T-helper 9 cell (primary cell): ENCODE measurements around the gene LRRC3C.
"Not testable (repeated sequence)": the region's sequence is repeated elsewhere in the genome, so short reads cannot be mapped to it uniquely, and the experiment has no call there.

Source experiments
- DNase-seq: peaks from one replicate; pipeline ENCODE4 v3.0.0-alpha.2; 2020
- total RNA-seq, 2 donors: gene quantifications; one replicate each; lab custom pipeline; 2026; lab: John Stamatoyannopoulos, UW

LRRC3C gene
- 0 reads per million in 2 donors for total RNA-seq

GRCh38 chr17:39927101-39927928 is at the start of gene LRRC3C, which contains the start of gene ORMDL3:
LRRC3C (plus strand) TSS chr17:39927732; CDS start chr17:39941524, 13,792 bp downstream.
ORMDL3 (minus strand) TSS chr17:39927601; CDS start chr17:39924203, 3,398 bp downstream.
- DNase-seq: peak; percentile 84

- DNase-seq: not testable (repeated sequence)
Measured at GRCh38 chr17:39886102-39886501, 41.4 kb upstream of the LRRC3C start.

- no peak for DNase-seq
Measured at GRCh38 chr17:39887078-39887477, 40.5 kb upstream of the LRRC3C start.

- DNase-seq: no peak
Measured at GRCh38 chr17:39889200-39889599, 38.3 kb upstream of the LRRC3C start.

- DNase-seq: no peak
Measured at GRCh38 chr17:39894681-39895376, 32.7 kb upstream of the LRRC3C start.

GRCh38 chr17:39898088-39898487 is 29.4 kb upstream of the LRRC3C start:
- DNase-seq: no peak

- DNase-seq: no peak
Measured at GRCh38 chr17:39899215-39899614, 28.3 kb upstream of the LRRC3C start.

GRCh38 chr17:39902027-39902426 is 25.5 kb upstream of the LRRC3C start:
- DNase-seq: not testable (repeated sequence)

- DNase-seq: no peak
Measured at GRCh38 chr17:39903158-39903884, 24.2 kb upstream of the LRRC3C start.

- no peak for DNase-seq
Measured at GRCh38 chr17:39904990-39905288, 22.6 kb upstream of the LRRC3C start.

GRCh38 chr17:39908789-39909352 is 18.7 kb upstream of the LRRC3C start:
- no peak for DNase-seq

- DNase-seq: no peak
Measured at GRCh38 chr17:39913989-39914388, 13.5 kb upstream of the LRRC3C start.

- no peak for DNase-seq
Measured at GRCh38 chr17:39915559-39915958, 12.0 kb upstream of the LRRC3C start.

- no peak for DNase-seq
Measured at GRCh38 chr17:39916918-39917317, 10.6 kb upstream of the LRRC3C start.

GRCh38 chr17:39919087-39919683 is 8.3 kb upstream of the LRRC3C start:
- no peak for DNase-seq

- DNase-seq: peak; percentile 25
Measured at GRCh38 chr17:39920218-39921210, 7.0 kb upstream of the LRRC3C start.

- no peak for DNase-seq
Measured at GRCh38 chr17:39921323-39921722, 6.2 kb upstream of the LRRC3C start.

GRCh38 chr17:39922006-39922405 is 5.5 kb upstream of the LRRC3C start:
- no peak for DNase-seq

GRCh38 chr17:39923230-39923629 is 4.3 kb upstream of the LRRC3C start:
- no peak for DNase-seq

GRCh38 chr17:39923836-39924690 is 3.5 kb upstream of the LRRC3C start:
- no peak for DNase-seq
